Endothelial cell of umbilical vein (primary cell): ENCODE data around the gene INTS7.

ENCODE experiments used
- CTCF ChIP-seq, 2 donors: IDR thresholded peaks; 1 replicate in 1 of 2; 2 replicates in 1 of 2; pipeline ENCODE4 v1.5.1; 2011; ENCODE audit warnings: low read length in 2 of 2, mild to moderate bottlenecking in 2 of 2, moderate library complexity in 2 of 2, control low read depth in 1 of 2, inconsistent platforms in 1 of 2, low read depth in 1 of 2; ENCODE audit not compliant: insufficient read depth in 1 of 2; ENCODE audit errors: extremely low read depth in 1 of 2
- POLR2A ChIP-seq: IDR thresholded peaks from 2 replicates; pipeline ENCODE4 v1.6.1; 2012; ENCODE audit warnings: low read depth, mild to moderate bottlenecking, control low read depth, low read length

GRCh38 chr1:211902624-211903291 lies 132.6 kb downstream of the INTS7 start:
- TF ChIP-seq CTCF (IDR thresholded peaks at IDR 0.05; ENCODE audit: extremely low read depth in 1 of 2, insufficient read depth in 1 of 2, low read depth in 1 of 2, low read length in 2 of 2) (no peak), POLR2A (no peak)
